Measurements from ENCODE around the gene FBXO40. TPM values are rescaled to one million over a fixed set of nuclear protein-coding genes. Genes with fewer than 3 reads are reported as not detected.
"Not testable (repeated sequence)": the region's sequence is repeated elsewhere in the genome, so short reads cannot be mapped to it uniquely, and the experiment has no call there.

The FBXO40 gene
- total RNA-seq, 1 donor = not detected

DNA sequence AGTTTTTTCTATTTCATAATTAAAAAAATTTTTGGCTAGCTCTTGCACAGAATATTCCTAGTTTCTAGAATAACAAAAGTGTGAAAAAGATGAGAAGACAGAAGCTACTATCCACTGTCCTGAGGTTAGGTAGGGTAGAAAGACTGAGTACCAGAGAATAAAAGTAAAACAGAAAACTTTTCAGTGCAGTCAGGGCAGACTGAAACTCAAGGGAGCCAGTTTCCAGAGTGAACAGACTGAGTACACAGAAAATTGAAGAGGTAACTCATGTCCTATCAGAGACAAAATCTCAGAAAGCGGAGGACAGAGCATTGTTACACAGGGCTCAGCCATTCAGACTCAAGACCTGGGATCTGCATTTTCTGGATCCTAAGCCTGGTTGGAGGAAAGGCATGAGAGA lies 8.8 kb upstream of the FBXO40 start:
- Histone ChIP-seq H3K27ac (ENCODE audit: low read depth, low read length) (no peak overlapping the region), H3K9me3 (ENCODE audit: low read depth, low read length) (no peaks in the 10 kb centered on the region), H3K4me1 (ENCODE audit: insufficient read depth, low read length) (no peaks in the 10 kb centered on the region), H3K36me3 (ENCODE audit: insufficient read depth, low read length) (no peaks in the 10 kb centered on the region), H3K4me3 (ENCODE audit: insufficient read depth, low read length) (no peak overlapping the region), H3K27me3 (ENCODE audit: insufficient read depth, low read length) (no peaks in the 10 kb centered on the region), H3K4me2 (ENCODE audit: insufficient read depth, low read length) (no peak overlapping the region), H4K20me1 (ENCODE audit: insufficient read depth, low read length) (no peaks in the 10 kb centered on the region), H2AFZ (ENCODE audit: low read length) (no peak overlapping the region), H3K79me2 (ENCODE audit: insufficient read depth, low read length) (no peaks in the 10 kb centered on the region)
- DNase-seq (ENCODE audit: insufficient read length, low spot score, missing footprints) = no peak
- TF ChIP-seq CTCF (IDR thresholded peaks at IDR 0.05; ENCODE audit: extremely low read depth, low read depth, low read length) = no peak

DNA sequence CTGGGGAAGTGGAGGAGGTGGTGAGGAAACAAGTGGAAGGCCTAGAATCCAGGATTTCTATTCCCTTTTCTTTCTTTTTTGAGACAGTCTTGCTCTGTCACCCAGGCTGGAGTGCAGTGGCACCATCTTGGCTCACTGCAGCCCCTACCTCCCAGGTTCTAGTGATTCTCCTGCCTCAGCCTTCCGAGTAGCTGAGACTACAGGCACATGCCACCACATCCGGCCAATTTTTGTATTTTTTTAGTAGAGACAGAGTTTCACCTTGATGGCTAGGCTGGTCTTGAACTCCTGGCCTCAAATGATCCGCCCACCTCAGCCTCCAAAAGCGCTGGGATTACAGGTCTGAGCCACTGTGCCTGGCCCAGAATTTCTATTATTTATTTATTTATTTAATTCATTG lies 627 bp downstream of the FBXO40 start:
- H3K27ac ChIP-seq (ENCODE audit: low read depth, low read length); H3K79me2 ChIP-seq (ENCODE audit: insufficient read depth, low read length); H3K9me3 ChIP-seq (ENCODE audit: low read depth, low read length); H2AFZ ChIP-seq (ENCODE audit: low read length); DNase-seq (ENCODE audit: insufficient read length, low spot score, missing footprints); H3K36me3 ChIP-seq (ENCODE audit: insufficient read depth, low read length); H3K4me1 ChIP-seq (ENCODE audit: insufficient read depth, low read length); H3K27me3 ChIP-seq (ENCODE audit: insufficient read depth, low read length); H3K4me2 ChIP-seq (ENCODE audit: insufficient read depth, low read length); H3K4me3 ChIP-seq (ENCODE audit: insufficient read depth, low read length); H4K20me1 ChIP-seq (ENCODE audit: insufficient read depth, low read length): not testable (repeated sequence)

DNA sequence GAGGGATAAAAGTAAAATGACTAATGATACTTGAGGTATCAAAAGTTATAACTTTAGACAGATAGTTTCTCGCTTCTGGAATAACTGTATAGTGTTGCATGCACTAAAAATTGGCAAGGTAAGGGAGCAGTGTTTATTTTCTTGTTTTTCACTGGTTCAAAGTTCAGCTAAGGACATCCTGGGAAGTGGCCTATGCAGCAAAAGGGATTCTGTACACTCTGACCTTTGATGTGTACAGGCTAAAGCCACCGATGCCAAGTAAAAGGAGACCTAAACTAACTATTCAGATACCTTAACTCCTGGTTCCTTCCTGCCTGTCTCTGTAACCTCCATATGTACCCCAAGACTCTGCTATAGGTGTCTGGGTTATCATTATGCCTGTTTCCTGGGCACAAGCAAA lies 1.7 kb downstream of the FBXO40 start:
- no peak for DNase-seq (ENCODE audit: insufficient read length, low spot score, missing footprints)
- H3K4me1 ChIP-seq (ENCODE audit: insufficient read depth, low read length) = no peaks in the 10 kb centered on the region
- peaks cover 2% of the 10 kb centered on the region for H3K27me3 ChIP-seq (ENCODE audit: insufficient read depth, low read length)
- TF ChIP-seq CTCF (IDR thresholded peaks at IDR 0.05; ENCODE audit: extremely low read depth, low read depth, low read length) = no peak
- H3K9me3 ChIP-seq (ENCODE audit: low read depth, low read length) = no peaks in the 10 kb centered on the region
- H3K27ac ChIP-seq (ENCODE audit: low read depth, low read length) = no peak overlapping the region
- no peak overlapping the region for H3K4me3 ChIP-seq (ENCODE audit: insufficient read depth, low read length)
- H3K79me2 ChIP-seq (ENCODE audit: insufficient read depth, low read length) = no peaks in the 10 kb centered on the region
- H2AFZ ChIP-seq (ENCODE audit: low read length) = no peak overlapping the region
- H4K20me1 ChIP-seq (ENCODE audit: insufficient read depth, low read length) = no peaks in the 10 kb centered on the region
- no peaks in the 10 kb centered on the region for H3K36me3 ChIP-seq (ENCODE audit: insufficient read depth, low read length)
- no peak overlapping the region for H3K4me2 ChIP-seq (ENCODE audit: insufficient read depth, low read length)

DNA sequence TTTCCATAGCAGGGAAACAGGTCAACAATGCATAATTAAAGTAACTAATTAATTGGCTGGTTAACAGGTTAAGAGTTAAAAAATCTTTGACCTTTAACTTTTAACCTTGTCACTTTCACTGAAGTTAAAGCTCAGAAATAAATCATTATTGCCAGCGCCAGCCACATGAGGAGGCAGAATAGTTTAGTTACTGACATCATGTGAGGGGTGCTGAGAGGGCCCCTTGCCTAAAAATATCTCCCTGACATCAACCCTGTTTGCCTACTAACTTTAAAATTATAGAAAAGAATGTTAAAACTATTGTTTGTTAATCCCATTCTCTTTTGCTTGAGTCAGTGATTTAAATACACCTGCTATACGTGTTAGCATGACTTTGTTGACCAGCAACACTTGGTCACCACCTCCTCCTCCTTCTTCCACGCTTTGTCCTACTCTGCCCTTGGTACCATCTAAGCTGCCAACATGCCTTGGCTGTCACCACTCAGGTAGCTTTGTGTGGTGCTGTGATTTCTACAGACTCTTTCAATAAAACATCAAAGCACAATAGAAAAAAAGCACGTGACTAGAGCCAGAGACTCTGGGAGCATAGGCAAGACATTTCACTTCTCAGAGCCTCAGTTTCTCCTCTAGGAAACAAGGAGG lies 2.7 kb downstream of the FBXO40 start:
- no peak overlapping the region for H3K4me2 ChIP-seq (ENCODE audit: insufficient read depth, low read length)
- DNase-seq (ENCODE audit: insufficient read length, low spot score, missing footprints) = no peak
- H3K4me1 ChIP-seq (ENCODE audit: insufficient read depth, low read length) = no peaks in the 10 kb centered on the region
- H3K79me2 ChIP-seq (ENCODE audit: insufficient read depth, low read length) = no peaks in the 10 kb centered on the region
- no peak overlapping the region for H3K4me3 ChIP-seq (ENCODE audit: insufficient read depth, low read length)
- H3K27ac ChIP-seq (ENCODE audit: low read depth, low read length) = no peak overlapping the region
- H4K20me1 ChIP-seq (ENCODE audit: insufficient read depth, low read length) = no peaks in the 10 kb centered on the region
- no peaks in the 10 kb centered on the region for H3K36me3 ChIP-seq (ENCODE audit: insufficient read depth, low read length)
- no peaks in the 10 kb centered on the region for H3K27me3 ChIP-seq (ENCODE audit: insufficient read depth, low read length)
- TF ChIP-seq CTCF (IDR thresholded peaks at IDR 0.05; ENCODE audit: extremely low read depth, low read depth, low read length) = no peak
- no peak overlapping the region for H2AFZ ChIP-seq (ENCODE audit: low read length)
- no peaks in the 10 kb centered on the region for H3K9me3 ChIP-seq (ENCODE audit: low read depth, low read length)

Measured in osteoblast (primary cell).